IMR-90 (cell line): ENCODE results near the gene LONP2. TPM values are rescaled to one million over a fixed set of nuclear protein-coding genes. Genes with fewer than 3 reads are reported as not detected.

ENCODE experiments used
- ATAC-seq: fragments of 200-7000 bp; cut with Tn5 transposase; 2 replicates; pipeline ENCODE4 v1.9.1; 2020; ENCODE audit warnings: low read depth, mild to moderate bottlenecking, moderate library complexity
- BruUV-seq: library from RNA; stranded (reverse); fragments of 400-500 nt; replicated peaks from 2 replicates; lab custom pipeline; 2021; lab: Mats Ljungman, UMichigan
- CTCF ChIA-PET: fragments of 300-600 bp; formaldehyde crosslinking; extraction: SDS; loops from one replicate; lab custom pipeline; 2021; ENCODE audit warnings: antibody characterized with exemption; lab: Yijun Ruan, JAX
- POLR2A ChIA-PET: fragments of 300-600 bp; sonication (Branson Sonifier 250); formaldehyde crosslinking; loops from one replicate; lab custom pipeline; 2022; ENCODE audit warnings: antibody characterized with exemption; ENCODE audit not compliant: unreplicated experiment; lab: Charles Lee
- DNase-seq: peaks from one replicate; pipeline ENCODE4 v3.0.0; 2013
- H2AFZ ChIP-seq: replicated peaks from 2 replicates; pipeline ENCODE3; 2013; ENCODE audit warnings: low read length, mild to moderate bottlenecking; ENCODE audit not compliant: poor library complexity
- H2AK5ac ChIP-seq: 2 replicates; pipeline ENCODE4 v1.6.1; 2013; ENCODE audit warnings: low read depth, low read length, inconsistent platforms
- H2AK9ac ChIP-seq: replicated peaks from 2 replicates; pipeline ENCODE3; 2013; ENCODE audit warnings: mild to moderate bottlenecking, low read depth, low read length, moderate library complexity; ENCODE audit not compliant: poor library complexity
- H2BK120ac ChIP-seq: 2 replicates; pipeline ENCODE4 v1.6.1; 2013; ENCODE audit warnings: low read depth, low read length, inconsistent platforms
- H2BK15ac ChIP-seq: 3 replicates; pipeline ENCODE4 v1.6.1; 2013; ENCODE audit warnings: low read depth, low read length, inconsistent platforms
- H2BK20ac ChIP-seq: 2 replicates; pipeline ENCODE4 v1.6.1; 2013; ENCODE audit warnings: low read depth, mild to moderate bottlenecking, inconsistent platforms, low read length, moderate library complexity
- H2BK5ac ChIP-seq: 2 replicates; pipeline ENCODE4 v1.6.1; 2013; ENCODE audit warnings: mild to moderate bottlenecking, low read depth, low read length, inconsistent platforms; ENCODE audit not compliant: poor library complexity, severe bottlenecking
- H3K14ac ChIP-seq: replicated peaks from 2 replicates; pipeline ENCODE4 v1.6.1; 2013; ENCODE audit warnings: low read depth, low read length, inconsistent platforms
- H3K18ac ChIP-seq: 2 replicates; pipeline ENCODE4 v1.6.1; 2013; ENCODE audit warnings: low read depth, low read length, control low read depth
- H3K23ac ChIP-seq: 2 replicates; pipeline ENCODE4 v1.6.1; 2013; ENCODE audit warnings: low read depth, low read length, inconsistent platforms
- H3K27ac ChIP-seq: 2 replicates; pipeline ENCODE4 v1.5.1; 2013; ENCODE audit warnings: mild to moderate bottlenecking, control low read depth, low read length; ENCODE audit not compliant: insufficient read depth
- H3K27me3 ChIP-seq: 2 replicates; pipeline ENCODE4 v1.6.1; 2013; ENCODE audit warnings: low read length; ENCODE audit not compliant: control insufficient read depth, insufficient read depth
- H3K36me3 ChIP-seq: 2 replicates; pipeline ENCODE4 v1.6.1; 2013; ENCODE audit warnings: low read length, mixed read lengths; ENCODE audit not compliant: control insufficient read depth, insufficient read depth
- H3K4ac ChIP-seq: 2 replicates; pipeline ENCODE4 v1.6.1; 2013; ENCODE audit warnings: low read depth, low read length, inconsistent platforms
- H3K4me1 ChIP-seq: 2 replicates; pipeline ENCODE4 v1.6.1; 2013; ENCODE audit warnings: low read length, mixed read lengths; ENCODE audit not compliant: control insufficient read depth, insufficient read depth
- H3K4me2 ChIP-seq: 2 replicates; pipeline ENCODE4 v1.6.1; 2013; ENCODE audit warnings: low read depth, mild to moderate bottlenecking, control low read depth, low read length, moderate library complexity
- H3K4me3 ChIP-seq: 2 replicates; pipeline ENCODE4 v1.5.1; 2013; ENCODE audit warnings: low read depth, mild to moderate bottlenecking, control low read depth, low read length, moderate library complexity; ENCODE audit not compliant: insufficient read depth
- H3K56ac ChIP-seq: 2 replicates; pipeline ENCODE4 v1.6.1; 2013; ENCODE audit warnings: low read length, inconsistent platforms; ENCODE audit not compliant: insufficient read depth; ENCODE audit errors: extremely low read depth
- H3K79me1 ChIP-seq, 2 experiments: 2 replicates each; pipeline ENCODE4 v1.6.1; 2013; ENCODE audit warnings: low read length in 2 of 2, inconsistent platforms in 1 of 2, low read depth in 1 of 2
- H3K9ac ChIP-seq: 2 replicates; pipeline ENCODE4 v1.6.1; 2013; ENCODE audit warnings: low read depth, low read length, control low read depth
- H3K9me1 ChIP-seq: 2 replicates; pipeline ENCODE4 v1.6.1; 2013; ENCODE audit warnings: low read length, inconsistent platforms; ENCODE audit not compliant: insufficient read depth
- H3K9me3 ChIP-seq: 2 replicates; pipeline ENCODE4 v1.6.1; 2013; ENCODE audit warnings: low read length; ENCODE audit not compliant: control insufficient read depth, insufficient read depth
- H4K20me1 ChIP-seq: 2 replicates; pipeline ENCODE4 v1.6.1; 2013; ENCODE audit warnings: low read length, inconsistent platforms; ENCODE audit not compliant: insufficient read depth
- H4K5ac ChIP-seq: 2 replicates; pipeline ENCODE4 v1.6.1; 2013; ENCODE audit warnings: mild to moderate bottlenecking, low read depth, low read length, control low read depth
- H4K8ac ChIP-seq, 2 experiments: 2 replicates each; pipeline ENCODE4 v1.6.1; 2013; ENCODE audit warnings: low read depth in 2 of 2, low read length in 2 of 2, control low read depth in 1 of 2, inconsistent platforms in 1 of 2
- H4K91ac ChIP-seq: 2 replicates; pipeline ENCODE4 v1.6.1; 2013; ENCODE audit warnings: low read depth, low read length, inconsistent platforms; ENCODE audit not compliant: insufficient read depth
- BHLHE40 ChIP-seq: fragments of 150-350 bp; IDR thresholded peaks from 2 replicates; pipeline ENCODE4 v1.6.1; 2016; ENCODE audit warnings: mild to moderate bottlenecking, low read depth, low read length
- CHD1 ChIP-seq: IDR thresholded peaks from 2 replicates; pipeline ENCODE4 v1.6.1; 2012; ENCODE audit warnings: low read depth, low read length, improper control_type of control experiment
- FOS ChIP-seq: fragments of 150-350 bp; IDR thresholded peaks from 2 replicates; pipeline ENCODE4 v1.6.1; 2016; ENCODE audit warnings: low read depth, low read length
- MXI1 ChIP-seq: IDR thresholded peaks from 2 replicates; pipeline ENCODE4 v1.6.1; 2012; ENCODE audit warnings: low read depth, mild to moderate bottlenecking, low read length, moderate library complexity, borderline replicate concordance
- NFE2L2 ChIP-seq: fragments of 150-350 bp; IDR thresholded peaks from 2 replicates; pipeline ENCODE4 v1.6.1; 2016; ENCODE audit warnings: low read depth, mild to moderate bottlenecking, low read length
- RAD21 ChIP-seq: IDR thresholded peaks from 2 replicates; pipeline ENCODE4 v1.6.1; 2012; ENCODE audit warnings: low read length, improper control_type of control experiment
- RFX5 ChIP-seq: IDR thresholded peaks from 2 replicates; pipeline ENCODE4 v1.8.0; 2012; ENCODE audit warnings: low read depth, mild to moderate bottlenecking, low read length, moderate library complexity
- SMC3 ChIP-seq: fragments of 150-350 bp; IDR thresholded peaks from 2 replicates; pipeline ENCODE4 v1.6.1; 2016; ENCODE audit warnings: low read depth, mild to moderate bottlenecking, antibody characterized with exemption, low read length, moderate library complexity
- USF2 ChIP-seq: fragments of 150-350 bp; IDR thresholded peaks from 2 replicates; pipeline ENCODE4 v1.6.1; 2017; ENCODE audit warnings: mild to moderate bottlenecking, antibody characterized with exemption, low read length, low read depth
- WGBS, 2 experiments: methylation state at CpG; one replicate each; pipeline versions ENCODE4 v1.1.5 to v1.1.7; 2013; ENCODE audit warnings: missing lambda C conversion rate in 2 of 2; ENCODE audit not compliant: insufficient read length in 1 of 2; ENCODE audit errors: extremely low coverage in 2 of 2; 5-methylcytosine and 5-hydroxymethylcytosine counted together
- dilution Hi-C: fragments of 300-500 bp; cut with HindIII; formaldehyde crosslinking; loops from one replicate; pipeline ENCODE4 v1.14.3; 2018; ENCODE audit warnings: low sequenced_read_pairs; ENCODE audit not compliant: unreplicated experiment
- in situ Hi-C: fragments of 300-500 bp; cut with MboI; formaldehyde crosslinking; loops from 3 replicates; pipeline ENCODE4 v1.14.3; 2019; ENCODE audit warnings: low sequenced_read_pairs, inconsistent platforms, mixed read lengths
- intact Hi-C: fragments of 100-400 bp; cut with micrococcal nuclease; formaldehyde crosslinking; loops from 2 replicates; pipeline ENCODE4 v1.10.0; 2022
- polyA plus RNA-seq, 3 experiments: library from polyadenylated mRNA; depleted of rRNA; stranded (reverse); fragments of >200 nt; gene quantifications; 2 replicates each; pipeline ENCODE4 v1.2.3, GENCODE V29; 2012; ENCODE audit warnings: low replicate concordance in 1 of 3
- total RNA-seq: library from RNA; depleted of rRNA; stranded (reverse); fragments of >200 nt; gene quantifications from 2 replicates; pipeline ENCODE4 v1.2.3, GENCODE V29; 2012
- TF ChIP-seq, protein P1 (sequence below): fragments of 150-350 bp; IDR thresholded peaks from 2 replicates; pipeline ENCODE4 v1.6.1; 2016; ENCODE audit warnings: low read depth, mild to moderate bottlenecking, low read length, moderate library complexity, borderline replicate concordance

Gene LONP2
- total and polyA plus RNA-seq, 2 of the 4 experiments (the other 2 are of a cell fraction): 31.5 to 90.9 TPM

DNA sequence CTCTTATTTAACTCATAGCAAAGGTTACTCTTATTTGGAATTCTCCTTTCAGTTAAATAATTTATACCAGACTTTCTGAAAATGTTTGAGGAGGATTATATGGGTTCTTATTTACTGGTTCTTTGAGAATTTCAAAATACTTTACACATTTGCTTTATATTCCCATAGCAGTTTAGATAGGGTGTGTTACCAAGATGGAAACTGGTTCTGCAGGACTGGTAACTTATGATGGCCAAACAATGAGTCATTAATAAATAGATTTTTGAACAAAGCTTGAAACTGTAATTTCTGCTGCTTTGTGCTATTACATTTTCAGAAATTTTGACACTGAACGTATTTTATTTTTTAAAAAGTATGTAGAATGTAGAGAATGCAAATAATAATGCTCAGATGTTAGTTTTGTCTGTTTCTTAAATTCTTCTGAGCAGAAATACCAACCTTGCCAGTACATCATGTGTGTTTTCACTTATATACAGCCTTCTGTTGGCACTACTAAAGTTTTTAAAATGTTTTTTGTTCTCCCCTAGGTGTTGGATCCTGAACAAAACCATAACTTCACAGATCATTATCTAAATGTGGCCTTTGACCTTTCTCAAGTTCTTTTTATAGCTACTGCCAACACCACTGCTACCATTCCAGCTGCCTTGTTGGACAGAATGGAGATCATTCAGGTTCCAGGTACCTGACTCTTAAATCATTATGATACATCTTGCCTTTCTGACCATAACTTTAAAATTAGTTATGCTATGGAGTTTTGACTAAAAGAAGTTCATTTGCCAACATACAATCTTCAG, 51.6 kb downstream of the LONP2 start:
- no peak for ATAC-seq

More for the DNA sequence above, 51.6 kb downstream of the LONP2 start:
- Histone ChIP-seq H4K8ac (no peak overlapping the region), H3K56ac (no peak overlapping the region), H3K9ac (no peak overlapping the region), H3K36me3 (peaks cover 23% of the 10 kb centered on the region), H3K4me2 (no peak overlapping the region), H3K4me3 (no peak overlapping the region), H3K27ac (no peak overlapping the region), H3K9me1 (0 out of 2 replicates have a peak, but pooled peaks cover under 1% of the 10 kb centered on the region), H2AK9ac (no peak overlapping the region), H2AK5ac (no peak overlapping the region), H3K4ac (no peak overlapping the region), H3K27me3 (no peaks in the 10 kb centered on the region), H3K14ac (no peak overlapping the region), H3K79me1 (peaks cover 18 to 23% of the 10 kb centered on the region in 2 experiments; a peak in 3 of 4 replicates), H2BK15ac (no peak overlapping the region), H3K23ac (no peak overlapping the region), H4K5ac (no peak overlapping the region), H2AFZ (no peak overlapping the region), H4K91ac (no peak overlapping the region), H3K9me3 (no peaks in the 10 kb centered on the region), H3K18ac (no peak overlapping the region), H2BK20ac (no peak overlapping the region), H3K4me1 (peaks cover 3% of the 10 kb centered on the region), H2BK5ac (no peak overlapping the region), H2BK120ac (no peak overlapping the region), H4K20me1 (no peaks in the 10 kb centered on the region)
- intact Hi-C loops (no loop called here), dilution Hi-C loops (no loop called here), in situ Hi-C loops (no loop called here)
- ChIA-PET POLR2A (no interaction called here), CTCF (no interaction called here)
- DNase-seq: no peak
- BruUV-seq: no TSS peak
- no peak for TF ChIP-seq SMC3
- no peak for TF ChIP-seq FOS
- no peak for TF ChIP-seq CHD1
- no peak for TF ChIP-seq MXI1
- TF ChIP-seq, protein P1, sequence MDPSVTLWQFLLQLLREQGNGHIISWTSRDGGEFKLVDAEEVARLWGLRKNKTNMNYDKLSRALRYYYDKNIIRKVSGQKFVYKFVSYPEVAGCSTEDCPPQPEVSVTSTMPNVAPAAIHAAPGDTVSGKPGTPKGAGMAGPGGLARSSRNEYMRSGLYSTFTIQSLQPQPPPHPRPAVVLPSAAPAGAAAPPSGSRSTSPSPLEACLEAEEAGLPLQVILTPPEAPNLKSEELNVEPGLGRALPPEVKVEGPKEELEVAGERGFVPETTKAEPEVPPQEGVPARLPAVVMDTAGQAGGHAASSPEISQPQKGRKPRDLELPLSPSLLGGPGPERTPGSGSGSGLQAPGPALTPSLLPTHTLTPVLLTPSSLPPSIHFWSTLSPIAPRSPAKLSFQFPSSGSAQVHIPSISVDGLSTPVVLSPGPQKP: no peak
- TF ChIP-seq NFE2L2: no peak
- no peak for TF ChIP-seq USF2
- TF ChIP-seq RAD21: no peak
- no peak for TF ChIP-seq RFX5
- no peak for TF ChIP-seq BHLHE40
- WGBS, 2 experiments: no CpG with 5 or more reads among the region's 1 CpG
